K562 (cell line): ENCODE results near the gene TPK1. TPM values are rescaled to one million over a fixed set of nuclear protein-coding genes. Genes with fewer than 3 reads are reported as not detected.

Source experiments
- AFF1 ChIP-seq, 2 experiments: fragments of 450-650 bp; IDR thresholded peaks; 2 replicates each; pipeline ENCODE4 v1.6.1; 2018; ENCODE audit warnings: mild to moderate bottlenecking in 2 of 2, low read depth in 1 of 2; ENCODE audit not compliant: partially characterized antibody in 2 of 2
- ZFP36 ChIP-seq: fragments of 150-350 bp; IDR thresholded peaks from 2 replicates; pipeline ENCODE4 v1.6.1; 2018; ENCODE audit warnings: low read length, low read depth; ENCODE audit not compliant: partially characterized antibody
- ZFP91 ChIP-seq: sonication (generic); formaldehyde crosslinking; IDR thresholded peaks from 2 replicates; pipeline ENCODE4 v1.8.0; 2022; ENCODE audit warnings: mild to moderate bottlenecking, missing genetic modification reagents
- ZNF395 ChIP-seq: fragments of 200-800 bp; sonication (Bioruptor generic); IDR thresholded peaks from 2 replicates; pipeline ENCODE4 v1.6.1; 2017; ENCODE audit warnings: missing genetic modification characterization, missing compliant biosample characterization
- ZNF518B ChIP-seq: fragments of 250-450 bp; sonication (Bioruptor Pico); IDR thresholded peaks from 2 replicates; pipeline ENCODE4 v1.5.0; 2021; ENCODE audit warnings: mild to moderate bottlenecking, moderate library complexity
- polyA plus RNA-seq, 8 experiments: library from polyadenylated mRNA; depleted of rRNA in 4 of 8; stranded (reverse) in 5 of 8; unstranded in 3 of 8; fragments of >200 nt; fragmentation: Nextera tagmentation in 2 of 8; fragmentation: Illumina TruSeq in 1 of 8; extraction: Ambion mirVana in 2 of 8; extraction: Trizol in 1 of 8; gene quantifications; 2 replicates each; pipeline versions ENCODE4 v1.2.1 to v1.2.3, GENCODE V29; 2011 to 2014; ENCODE audit warnings: inconsistent platforms in 1 of 8, missing spikeins in 1 of 8
- total RNA-seq, 7 experiments: library from RNA; depleted of rRNA in 6 of 7; stranded (reverse); fragments of >200 nt in 6 of 7; fragmentation: Illumina TruSeq in 2 of 7; extraction: Trizol in 2 of 7; gene quantifications; 2 replicates each; pipeline versions ENCODE4 v1.2.1 to v1.2.3, GENCODE V29; 2011 to 2021; ENCODE audit warnings: low replicate concordance in 1 of 7

TPK1 gene
- total and polyA plus RNA-seq, 9 of the 15 experiments (the other 6 are each of a cell fraction or from before 2014, with no cell fraction given) = 5.1 to 16.2 (median 9.2) TPM

- TF ChIP-seq ZFP36 (no peak), AFF1 (IDR thresholded peaks at IDR 0.05; ENCODE audit: low read depth in 1 of 2, partially characterized antibody in 2 of 2) (no peak), ZFP91 (CRISPR knock-in tag) (no peak), ZNF395 (CRISPR knock-in tag) (no peak), ZNF518B (CRISPR knock-in tag) (no peak)
Measured at GRCh38 chr7:144824360-144824759, 11.5 kb downstream of the TPK1 start (continued).
